Panc1 (cell line): Measurements from ENCODE around the gene PDE6B. TPM values are rescaled to one million over a fixed set of nuclear protein-coding genes. Genes with fewer than 3 reads are reported as not detected.

Experiments
- ATAC-seq: fragments of 200-7000 bp; cut with Tn5 transposase; 2 replicates; pipeline ENCODE4 v1.9.1; 2020; ENCODE audit warnings: mild to moderate bottlenecking, moderate library complexity
- BruUV-seq: library from RNA; stranded (reverse); fragments of 400-500 nt; replicated peaks from 2 replicates; lab custom pipeline; 2021; lab: Mats Ljungman, UMichigan
- CTCF ChIA-PET: fragments of 300-600 bp; sonication (Branson Sonifier 250); formaldehyde crosslinking; loops from one replicate; lab custom pipeline; 2022; ENCODE audit warnings: antibody characterized with exemption; lab: Charles Lee
- POLR2A ChIA-PET: fragments of 300-600 bp; sonication (Branson Sonifier 250); formaldehyde crosslinking; loops from one replicate; lab custom pipeline; 2022; ENCODE audit warnings: antibody characterized with exemption; lab: Charles Lee
- DNase-seq: peaks from one replicate; pipeline ENCODE4 v3.0.0-alpha.2; 2010; ENCODE audit warnings: low read depth, low spot score
- H3K27ac ChIP-seq: 2 replicates; pipeline ENCODE4 v1.5.1; 2011; ENCODE audit warnings: mild to moderate bottlenecking, low read length, inconsistent platforms
- H3K27me3 ChIP-seq: fragments of 200-500 bp; sonication (Bioruptor generic); 2 replicates; pipeline ENCODE4 v1.6.0; 2014; ENCODE audit warnings: low read length, inconsistent platforms; ENCODE audit not compliant: control insufficient read depth, insufficient read depth
- H3K36me3 ChIP-seq: fragments of 200-500 bp; sonication (Bioruptor generic); 2 replicates; pipeline ENCODE4 v1.5.1; 2014; ENCODE audit warnings: inconsistent platforms, mild to moderate bottlenecking, low read length, moderate library complexity; ENCODE audit not compliant: control insufficient read depth, insufficient read depth
- H3K4me1 ChIP-seq: 2 replicates; pipeline ENCODE4 v1.5.1; 2011; ENCODE audit warnings: inconsistent platforms, mild to moderate bottlenecking, low read length, moderate library complexity; ENCODE audit not compliant: control insufficient read depth, insufficient read depth
- H3K4me3 ChIP-seq, 2 experiments: 2 replicates each; pipeline ENCODE4 v1.5.1; 2011 to 2012; ENCODE audit warnings: low read depth in 2 of 2, low read length in 2 of 2, mild to moderate bottlenecking in 2 of 2, inconsistent platforms in 1 of 2, moderate library complexity in 1 of 2
- H3K9me3 ChIP-seq: fragments of 200-500 bp; sonication (Bioruptor generic); 2 replicates; pipeline ENCODE4 v1.5.1; 2014; ENCODE audit warnings: low read depth, mild to moderate bottlenecking, inconsistent platforms, low read length, moderate library complexity; ENCODE audit not compliant: control insufficient read depth, insufficient read depth
- CTCF ChIP-seq: fragments of 450-650 bp; IDR thresholded peaks from 2 replicates; pipeline ENCODE4 v1.5.1; 2017; ENCODE audit warnings: mild to moderate bottlenecking
- POLR2AphosphoS5 ChIP-seq: IDR thresholded peaks from 2 replicates; pipeline ENCODE4 v1.6.1; 2012; ENCODE audit warnings: mild to moderate bottlenecking, low read depth, low read length, moderate library complexity
- SIN3A ChIP-seq: IDR thresholded peaks from 2 replicates; pipeline ENCODE4 v1.6.1; 2012; ENCODE audit warnings: low read depth, mild to moderate bottlenecking, low read length, moderate library complexity, borderline replicate concordance; ENCODE audit not compliant: insufficient read depth
- TCF7L2 ChIP-seq: IDR thresholded peaks from 2 replicates; pipeline ENCODE4 v1.6.1; 2011; ENCODE audit warnings: mild to moderate bottlenecking, low read depth, low read length, inconsistent platforms
- in situ Hi-C: cut with HindIII; loops from 2 replicates; pipeline ENCODE4 v1.10.0; 2016; ENCODE audit warnings: low sequenced_read_pairs, low pct_unique_long_range_greater_than_20kb
- intact Hi-C: fragments of 100-400 bp; cut with micrococcal nuclease; formaldehyde crosslinking; loops from one replicate; pipeline ENCODE4 v1.10.0; 2022; ENCODE audit not compliant: unreplicated experiment
- total RNA-seq: library from RNA; stranded (reverse); gene quantifications from one replicate; pipeline ENCODE4 v1.2.1, GENCODE V29; 2021; ENCODE audit not compliant: unreplicated experiment
- TF ChIP-seq, protein P1 (sequence below), 2 experiments: IDR thresholded peaks; 2 replicates each; pipeline ENCODE4 v1.6.1; 2011 to 2012; ENCODE audit warnings: low read depth in 2 of 2, control low read depth in 1 of 2, low read length in 1 of 2, mild to moderate bottlenecking in 1 of 2, moderate library complexity in 1 of 2; ENCODE audit not compliant: insufficient read depth in 1 of 2

PDE6B gene
- total RNA-seq, 1 experiment from 2014 or later, result 6.5 TPM

- Histone ChIP-seq H3K27me3 (no peaks in the 10 kb centered on the region), H3K4me1 (no peaks in the 10 kb centered on the region), H3K27ac (no peak overlapping the region), H3K9me3 (no peaks in the 10 kb centered on the region), H3K36me3 (no peaks in the 10 kb centered on the region), H3K4me3 (no peak overlapping the region)
- intact Hi-C loops (no loop called here), in situ Hi-C loops (no loop called here)
- ChIA-PET POLR2A (interaction anchor here (0.6 kb wide), 1 partner anchor 164 kb away, joined by 10 read pairs; no protein-coding TSS in a partner anchor), CTCF (interaction anchor here (0.6 to 0.8 kb wide), 2 partner anchors 24 to 72 kb away, joined by 3 to 4 read pairs; partner anchors contain the start of genes ATP5ME and MYL5)
- TF ChIP-seq CTCF (peak; percentile 87), POLR2AphosphoS5 (no peak), SIN3A (no peak), TCF7L2 (no peak)
- TF ChIP-seq, protein P1, sequence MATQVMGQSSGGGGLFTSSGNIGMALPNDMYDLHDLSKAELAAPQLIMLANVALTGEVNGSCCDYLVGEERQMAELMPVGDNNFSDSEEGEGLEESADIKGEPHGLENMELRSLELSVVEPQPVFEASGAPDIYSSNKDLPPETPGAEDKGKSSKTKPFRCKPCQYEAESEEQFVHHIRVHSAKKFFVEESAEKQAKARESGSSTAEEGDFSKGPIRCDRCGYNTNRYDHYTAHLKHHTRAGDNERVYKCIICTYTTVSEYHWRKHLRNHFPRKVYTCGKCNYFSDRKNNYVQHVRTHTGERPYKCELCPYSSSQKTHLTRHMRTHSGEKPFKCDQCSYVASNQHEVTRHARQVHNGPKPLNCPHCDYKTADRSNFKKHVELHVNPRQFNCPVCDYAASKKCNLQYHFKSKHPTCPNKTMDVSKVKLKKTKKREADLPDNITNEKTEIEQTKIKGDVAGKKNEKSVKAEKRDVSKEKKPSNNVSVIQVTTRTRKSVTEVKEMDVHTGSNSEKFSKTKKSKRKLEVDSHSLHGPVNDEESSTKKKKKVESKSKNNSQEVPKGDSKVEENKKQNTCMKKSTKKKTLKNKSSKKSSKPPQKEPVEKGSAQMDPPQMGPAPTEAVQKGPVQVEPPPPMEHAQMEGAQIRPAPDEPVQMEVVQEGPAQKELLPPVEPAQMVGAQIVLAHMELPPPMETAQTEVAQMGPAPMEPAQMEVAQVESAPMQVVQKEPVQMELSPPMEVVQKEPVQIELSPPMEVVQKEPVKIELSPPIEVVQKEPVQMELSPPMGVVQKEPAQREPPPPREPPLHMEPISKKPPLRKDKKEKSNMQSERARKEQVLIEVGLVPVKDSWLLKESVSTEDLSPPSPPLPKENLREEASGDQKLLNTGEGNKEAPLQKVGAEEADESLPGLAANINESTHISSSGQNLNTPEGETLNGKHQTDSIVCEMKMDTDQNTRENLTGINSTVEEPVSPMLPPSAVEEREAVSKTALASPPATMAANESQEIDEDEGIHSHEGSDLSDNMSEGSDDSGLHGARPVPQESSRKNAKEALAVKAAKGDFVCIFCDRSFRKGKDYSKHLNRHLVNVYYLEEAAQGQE (IDR thresholded peaks at IDR 0.05; ENCODE audit: insufficient read depth in 1 of 2, low read depth in 2 of 2, low read length in 1 of 2), result 0 out of 4 replicates have a peak, but pooled peaks of 1 of the 2 experiments have one; percentile 40
- BruUV-seq, result no TSS peak
- ATAC-seq (peak; percentile 98), DNase-seq (peak; percentile 35)
Observed at GRCh38 chr4:602559-602942, 22.8 kb upstream of the PDE6B start.

GRCh38 chr4:604131-604530, 21.2 kb upstream of the PDE6B start:
- Histone ChIP-seq H3K4me1 (no peaks in the 10 kb centered on the region), H3K9me3 (no peaks in the 10 kb centered on the region), H3K36me3 (no peaks in the 10 kb centered on the region), H3K4me3 (no peak overlapping the region), H3K27me3 (no peaks in the 10 kb centered on the region), H3K27ac (no peak overlapping the region)
- ChIA-PET CTCF (no interaction called here), POLR2A (no interaction called here)
- BruUV-seq, result no TSS peak
- intact Hi-C loops, result no loop called here
- in situ Hi-C loops, result no loop called here
- no peak for TF ChIP-seq POLR2AphosphoS5
- no peak for TF ChIP-seq TCF7L2
- TF ChIP-seq, protein P1 (IDR thresholded peaks at IDR 0.05; ENCODE audit: insufficient read depth in 1 of 2, low read depth in 2 of 2, low read length in 1 of 2), result no peak
- TF ChIP-seq CTCF, result no peak
- TF ChIP-seq SIN3A, result no peak
- DNase-seq (no peak), ATAC-seq (no peak)
